T-helper 1 cell treated with Interleukin-12 subunit alpha and Interleukin-12 subunit beta and Interleukin-4 antibody, amounts not matched to agents 30 μg/mL and 1 μg/mL, for 36 hours (primary cell): ENCODE results near the gene NPM3.

Experiments used
- H3K27ac Mint-ChIP-seq: one replicate; pipeline ENCODE4 v1.8.0; 2021; ENCODE audit warnings: mild to moderate bottlenecking, mixed read lengths
- H3K27me3 Mint-ChIP-seq: one replicate; pipeline ENCODE4 v1.8.0; 2021; ENCODE audit warnings: low read depth, mixed read lengths
- H3K36me3 Mint-ChIP-seq: one replicate; pipeline ENCODE4 v1.8.0; 2021; ENCODE audit warnings: low read depth, mixed read lengths
- H3K4me1 Mint-ChIP-seq: one replicate; pipeline ENCODE4 v1.8.0; 2021; ENCODE audit warnings: low read depth, mixed read lengths
- H3K4me3 Mint-ChIP-seq: one replicate; pipeline ENCODE4 v1.8.0; 2021; ENCODE audit warnings: mild to moderate bottlenecking, moderate library complexity, mixed read lengths
- H3K9me3 Mint-ChIP-seq: one replicate; pipeline ENCODE4 v1.8.0; 2021; ENCODE audit warnings: mixed read lengths

Gene NPM3

DNA sequence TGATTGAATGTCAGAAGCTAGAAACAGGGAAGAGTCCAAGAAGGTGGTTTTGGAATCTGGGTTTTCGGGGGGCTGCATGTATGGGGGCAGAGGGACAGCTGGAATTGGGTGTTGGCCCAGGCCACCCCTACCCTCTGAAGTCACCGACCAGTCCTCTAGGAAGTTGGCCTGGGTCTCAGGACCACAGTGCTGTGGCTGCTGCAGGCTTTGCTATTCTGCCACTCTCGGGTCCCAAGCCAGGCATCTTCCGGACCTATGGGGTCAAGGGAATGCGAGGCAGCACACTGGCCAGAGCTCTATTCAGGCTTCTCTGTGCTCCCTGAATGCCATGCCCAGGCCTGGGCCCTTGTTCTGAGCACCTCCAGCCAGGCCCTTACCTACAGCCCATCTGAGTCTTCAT, 20.5 kb downstream of the NPM3 start:
- H3K36me3 Mint-ChIP-seq = no peaks in the 10 kb centered on the region
- peaks cover 27% of the 10 kb centered on the region for H3K27me3 Mint-ChIP-seq
- H3K4me1 Mint-ChIP-seq = no peaks in the 10 kb centered on the region
- no peaks in the 10 kb centered on the region for H3K9me3 Mint-ChIP-seq
- no peak overlapping the region for H3K27ac Mint-ChIP-seq
- no peak overlapping the region for H3K4me3 Mint-ChIP-seq

DNA sequence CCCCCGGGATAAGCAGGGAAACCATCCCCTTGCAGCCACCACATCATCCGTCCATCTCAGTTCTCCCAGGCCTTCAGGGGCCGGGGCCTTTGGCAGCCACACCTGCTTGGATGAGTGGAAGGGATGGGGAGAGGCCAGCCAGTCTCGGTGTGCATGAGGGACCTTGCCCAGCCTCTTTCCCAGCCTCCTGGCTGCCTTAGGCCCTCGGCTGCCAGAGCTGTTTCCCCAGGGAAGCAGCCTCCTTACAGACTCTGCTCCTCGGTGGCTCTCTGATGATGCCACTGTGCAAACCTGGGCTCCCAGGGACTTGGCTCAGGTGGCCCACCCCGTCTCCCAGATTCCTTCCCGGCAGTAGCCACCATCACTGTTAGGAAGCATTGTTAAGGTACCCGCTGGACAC, 22.0 kb downstream of the NPM3 start:
- Mint-ChIP-seq H3K36me3 (no peaks in the 10 kb centered on the region), H3K4me3 (no peak overlapping the region), H3K27ac (no peak overlapping the region), H3K27me3 (peaks cover 17% of the 10 kb centered on the region), H3K4me1 (no peaks in the 10 kb centered on the region), H3K9me3 (no peaks in the 10 kb centered on the region)

DNA sequence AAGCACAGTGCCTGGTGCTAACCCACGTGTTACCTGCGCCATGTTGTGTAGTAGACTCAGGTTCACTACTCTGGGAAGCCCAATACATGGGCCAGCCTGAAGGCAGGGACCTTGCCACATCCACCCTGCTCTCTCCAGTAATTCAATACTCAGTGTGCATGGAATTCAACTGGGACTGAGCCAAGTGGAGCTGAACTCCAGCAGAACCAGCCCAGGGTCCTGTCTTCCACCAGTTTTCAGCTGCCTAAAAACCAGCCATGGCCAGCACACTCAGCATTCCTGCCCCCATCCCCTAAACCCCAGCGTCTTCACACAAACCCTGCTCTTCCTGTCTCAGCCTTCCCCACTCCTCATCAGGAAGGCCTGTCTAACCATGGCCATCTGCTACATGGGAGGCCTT, 22.7 kb downstream of the NPM3 start:
- H3K9me3 Mint-ChIP-seq = no peaks in the 10 kb centered on the region
- H3K27me3 Mint-ChIP-seq = peaks cover 12% of the 10 kb centered on the region
- H3K36me3 Mint-ChIP-seq = no peaks in the 10 kb centered on the region
- no peak overlapping the region for H3K27ac Mint-ChIP-seq
- H3K4me3 Mint-ChIP-seq = no peak overlapping the region
- H3K4me1 Mint-ChIP-seq = no peaks in the 10 kb centered on the region

DNA sequence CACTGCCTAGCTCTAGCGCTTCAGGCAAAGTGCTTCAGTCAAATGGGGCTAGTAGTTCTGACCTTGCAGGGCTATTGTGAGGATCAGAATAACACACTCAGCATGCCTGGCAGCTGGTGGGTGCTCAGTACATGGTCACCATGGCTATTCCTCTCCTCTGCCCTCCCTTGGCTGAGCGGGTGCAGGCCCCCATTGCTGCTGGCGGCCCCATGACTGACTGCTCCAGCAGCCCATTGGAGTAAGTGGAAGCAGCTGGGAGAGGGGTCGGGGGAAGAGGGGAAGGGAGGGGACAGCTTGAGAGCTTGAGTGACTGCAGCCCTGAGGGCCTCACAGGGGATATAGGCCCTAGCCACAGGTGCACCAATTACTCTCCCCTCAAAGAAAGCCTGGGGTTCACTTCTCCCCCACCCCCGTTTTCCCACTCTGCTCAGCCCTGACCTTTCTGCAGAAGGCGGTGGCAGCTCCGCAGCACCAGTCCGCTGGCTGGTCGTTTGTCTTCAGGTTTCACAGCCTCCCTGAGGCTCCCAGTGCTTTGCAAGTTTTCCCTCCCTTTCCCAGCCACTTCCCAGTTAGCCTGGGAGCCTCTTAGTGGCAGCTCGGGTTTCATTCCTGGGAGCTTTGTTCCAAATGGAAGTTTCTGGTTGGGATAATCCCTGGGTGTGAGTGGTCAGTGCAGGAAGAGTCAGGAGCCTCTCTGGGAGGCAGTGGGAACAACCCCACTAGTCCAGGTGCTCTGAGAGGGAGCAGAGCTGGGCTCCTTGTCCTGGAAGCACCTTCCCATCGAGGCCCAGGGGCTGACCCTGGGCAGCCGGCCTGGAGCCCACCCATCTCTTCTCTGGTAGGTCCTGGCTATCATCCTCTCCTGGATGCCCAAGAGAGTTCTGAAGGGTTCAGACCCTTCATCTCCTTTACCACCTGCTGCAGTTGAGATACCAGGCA, 23.7 kb downstream of the NPM3 start:
- Mint-ChIP-seq H3K27ac (no peak overlapping the region), H3K4me1 (no peaks in the 10 kb centered on the region), H3K4me3 (no peak overlapping the region), H3K36me3 (no peaks in the 10 kb centered on the region), H3K27me3 (peaks cover 5% of the 10 kb centered on the region), H3K9me3 (no peaks in the 10 kb centered on the region)

DNA sequence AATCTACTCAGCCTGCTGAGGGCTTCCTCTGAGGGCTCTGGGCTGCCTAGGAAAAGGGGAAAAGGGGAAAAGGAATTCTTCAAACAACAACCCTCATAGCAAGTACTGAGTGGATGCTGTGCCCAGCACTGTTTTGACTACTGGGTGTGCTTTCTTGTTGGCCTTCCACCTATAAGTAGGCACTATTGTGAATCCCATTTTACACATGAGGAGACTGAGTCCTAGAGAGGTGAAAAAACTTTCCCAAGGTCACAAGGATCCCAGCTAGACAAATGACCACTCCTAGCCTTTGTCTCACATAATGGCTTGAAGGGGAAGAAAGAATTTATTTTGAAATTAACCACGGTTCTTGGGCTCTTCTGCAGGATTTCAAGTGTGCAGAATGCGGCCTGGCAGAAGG, 24.4 kb downstream of the NPM3 start:
- Mint-ChIP-seq H3K4me3 (no peak overlapping the region), H3K27me3 (peaks cover 8% of the 10 kb centered on the region), H3K27ac (no peak overlapping the region), H3K36me3 (no peaks in the 10 kb centered on the region), H3K9me3 (no peaks in the 10 kb centered on the region), H3K4me1 (no peaks in the 10 kb centered on the region)

DNA sequence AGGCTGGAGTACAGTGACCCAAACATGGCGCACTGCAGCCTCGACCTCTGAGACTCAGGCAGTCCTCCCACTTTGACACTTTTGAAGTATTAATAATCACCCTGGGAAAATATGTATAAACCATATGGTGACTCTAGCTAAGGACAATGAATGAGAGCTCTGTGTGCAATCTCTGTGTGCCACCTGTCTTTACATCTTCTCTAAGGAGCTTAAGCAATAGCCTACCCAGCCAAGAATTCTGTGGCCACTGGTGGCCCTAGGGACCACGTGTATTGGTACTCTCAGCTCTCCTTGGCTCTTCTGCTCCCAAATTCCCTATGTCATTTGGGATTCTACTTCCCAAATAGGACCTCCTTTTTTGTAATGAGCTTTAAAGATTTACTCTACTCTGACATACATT, 31.0 kb downstream of the NPM3 start:
- H3K9me3 Mint-ChIP-seq = no peaks in the 10 kb centered on the region
- H3K36me3 Mint-ChIP-seq = no peaks in the 10 kb centered on the region
- no peaks in the 10 kb centered on the region for H3K4me1 Mint-ChIP-seq
- no peak overlapping the region for H3K27ac Mint-ChIP-seq
- H3K4me3 Mint-ChIP-seq = no peak overlapping the region
- H3K27me3 Mint-ChIP-seq = peaks cover 23% of the 10 kb centered on the region

DNA sequence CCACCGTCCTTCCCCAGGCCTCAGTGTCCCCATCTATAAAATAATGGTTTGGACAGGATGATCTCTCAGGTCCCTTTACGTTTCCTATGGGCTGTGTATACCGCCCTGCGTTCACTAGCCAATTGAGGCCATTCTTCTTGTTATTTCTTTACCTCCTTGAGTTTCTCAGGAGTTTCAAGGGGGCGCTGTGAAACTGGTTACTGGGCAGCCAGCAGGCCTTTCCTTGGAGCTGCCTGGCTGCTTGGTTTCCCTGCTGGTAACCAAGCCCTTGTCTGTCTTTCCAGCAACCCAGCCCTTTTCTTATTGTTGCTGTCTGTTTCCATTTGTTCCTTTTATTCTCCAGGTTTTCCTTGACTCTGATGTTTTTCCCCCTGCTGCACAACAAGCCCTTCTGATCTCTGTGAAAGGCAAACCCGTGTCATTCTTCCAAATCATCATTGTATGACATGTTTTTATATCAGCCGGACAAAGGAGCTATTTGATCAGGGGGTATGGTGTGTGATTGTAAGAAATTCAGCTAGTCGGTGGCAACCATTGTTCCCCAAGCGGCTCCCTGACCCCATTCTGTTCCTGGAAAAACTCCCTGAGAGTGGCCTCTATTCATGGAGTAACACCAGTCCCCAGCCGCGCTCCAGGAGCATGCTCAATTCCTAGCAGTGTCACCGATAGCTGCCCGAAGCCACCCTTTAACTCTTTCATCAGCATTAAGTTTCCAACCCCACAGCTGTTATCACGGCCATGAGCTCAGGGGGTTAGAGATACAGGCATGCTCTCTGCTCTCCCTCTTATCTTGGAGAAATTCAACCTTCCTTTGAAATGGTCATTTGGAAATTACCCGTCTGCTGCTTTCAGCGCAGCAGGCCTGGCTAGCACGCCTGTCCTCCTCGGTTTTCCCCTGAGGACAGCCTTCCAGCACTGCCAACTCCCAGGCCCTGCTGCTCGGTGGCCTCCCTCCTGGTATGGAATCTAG, 33.9 kb downstream of the NPM3 start:
- Mint-ChIP-seq H3K36me3 (no peaks in the 10 kb centered on the region), H3K27me3 (peaks cover 31% of the 10 kb centered on the region), H3K27ac (no peak overlapping the region), H3K9me3 (no peaks in the 10 kb centered on the region), H3K4me3 (no peak overlapping the region), H3K4me1 (no peaks in the 10 kb centered on the region)

DNA sequence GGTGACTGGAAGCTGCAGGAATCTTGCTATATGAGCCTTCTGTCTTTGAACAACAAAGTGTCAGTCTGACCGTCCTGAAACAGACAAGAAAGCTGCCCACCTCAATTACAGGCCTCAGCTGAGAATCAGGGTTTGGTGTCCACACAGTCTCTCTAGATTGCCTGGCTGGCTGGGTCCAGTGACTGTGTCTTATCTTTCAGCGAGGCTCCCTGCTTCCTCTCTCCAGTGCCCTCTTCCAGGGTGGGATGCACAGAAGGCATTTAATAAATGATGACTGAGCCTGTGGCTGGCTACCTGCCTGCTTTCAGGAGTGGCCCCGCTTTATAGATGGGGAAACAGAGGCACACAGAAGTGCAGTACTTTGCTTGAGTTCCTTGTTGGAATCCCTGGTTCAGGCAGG, 34.8 kb downstream of the NPM3 start:
- H3K27ac Mint-ChIP-seq = no peak overlapping the region
- H3K36me3 Mint-ChIP-seq = no peaks in the 10 kb centered on the region
- peaks cover 23% of the 10 kb centered on the region for H3K27me3 Mint-ChIP-seq
- H3K4me3 Mint-ChIP-seq = no peak overlapping the region
- no peaks in the 10 kb centered on the region for H3K4me1 Mint-ChIP-seq
- H3K9me3 Mint-ChIP-seq = no peaks in the 10 kb centered on the region

DNA sequence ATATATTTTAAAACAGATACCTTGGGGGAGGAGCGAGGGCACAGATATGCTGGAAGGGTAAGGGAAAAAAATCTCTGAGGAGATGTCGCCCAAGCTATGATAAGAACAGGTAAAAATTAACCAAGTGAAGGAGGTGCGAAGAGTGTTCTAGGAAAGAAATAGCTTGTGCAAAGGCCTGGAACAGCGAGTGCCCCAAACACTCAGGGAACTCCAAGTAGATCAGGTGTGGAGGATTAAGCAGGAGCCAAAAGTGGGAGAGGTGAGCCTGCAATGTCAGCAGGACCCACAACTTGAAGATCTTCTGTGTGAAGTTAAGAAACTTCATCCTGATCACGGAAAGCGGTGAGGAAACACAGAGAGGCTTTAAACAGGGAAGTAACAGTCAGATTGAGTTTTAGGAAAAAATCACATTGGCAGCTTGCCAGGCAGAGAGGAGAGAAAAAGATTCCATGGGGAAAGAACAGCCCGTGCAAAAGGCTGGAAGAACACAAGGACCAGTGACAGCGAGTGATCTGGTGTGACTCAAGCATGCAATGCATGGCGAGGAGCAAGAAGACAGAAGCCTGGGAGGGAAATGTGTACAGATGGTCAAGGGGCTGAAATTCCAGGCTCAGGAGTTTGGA, 38.1 kb downstream of the NPM3 start:
- Mint-ChIP-seq H3K36me3 (no peaks in the 10 kb centered on the region), H3K4me3 (no peak overlapping the region), H3K27ac (no peak overlapping the region), H3K27me3 (peaks cover 29% of the 10 kb centered on the region), H3K4me1 (no peaks in the 10 kb centered on the region), H3K9me3 (no peaks in the 10 kb centered on the region)

DNA sequence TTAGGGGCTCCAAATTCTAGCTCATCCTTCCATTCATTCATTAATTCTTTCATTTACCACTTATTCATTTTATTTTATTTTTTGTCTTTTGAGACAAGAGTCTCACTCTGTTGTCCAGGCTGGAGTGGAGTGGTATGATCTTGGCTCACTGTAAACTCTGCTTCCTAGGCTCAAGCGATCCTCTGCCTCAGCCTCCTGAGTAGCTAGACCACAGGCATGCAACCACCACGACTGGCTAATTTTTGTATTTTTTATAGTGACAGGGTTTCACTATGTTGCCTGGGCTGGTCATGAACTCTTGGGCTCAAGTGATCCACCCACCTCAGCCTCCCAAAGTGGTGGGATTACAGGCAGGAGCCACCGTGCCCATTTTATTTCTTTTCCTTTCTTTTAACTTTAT, 39.0 kb downstream of the NPM3 start:
- Mint-ChIP-seq H3K9me3 (no peaks in the 10 kb centered on the region), H3K27me3 (peaks cover 32% of the 10 kb centered on the region), H3K36me3 (no peaks in the 10 kb centered on the region), H3K4me3 (no peak overlapping the region), H3K4me1 (no peaks in the 10 kb centered on the region), H3K27ac (no peak overlapping the region)

DNA sequence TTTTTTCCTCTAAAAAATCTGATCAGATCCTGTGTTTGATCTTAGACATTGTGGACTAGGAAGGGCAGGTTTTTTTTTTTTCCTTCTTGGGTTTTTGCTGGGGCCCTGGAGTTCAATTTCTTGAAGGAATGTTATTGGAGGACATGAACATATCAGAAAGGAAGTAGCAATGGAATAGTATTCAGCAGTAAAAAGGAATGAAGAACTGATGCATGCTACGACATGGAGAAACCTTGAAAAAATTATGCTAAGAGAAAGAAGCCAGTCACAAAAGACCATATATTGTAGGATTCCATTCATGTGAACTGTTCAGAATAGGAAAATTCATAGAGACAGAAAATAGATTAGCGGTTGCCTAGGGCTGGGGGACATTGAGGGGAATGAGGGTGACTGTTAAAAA, 41.3 kb downstream of the NPM3 start:
- H3K27ac Mint-ChIP-seq = no peak overlapping the region
- no peaks in the 10 kb centered on the region for H3K4me1 Mint-ChIP-seq
- H3K4me3 Mint-ChIP-seq = no peak overlapping the region
- no peaks in the 10 kb centered on the region for H3K36me3 Mint-ChIP-seq
- H3K27me3 Mint-ChIP-seq = peaks cover 32% of the 10 kb centered on the region
- no peaks in the 10 kb centered on the region for H3K9me3 Mint-ChIP-seq

DNA sequence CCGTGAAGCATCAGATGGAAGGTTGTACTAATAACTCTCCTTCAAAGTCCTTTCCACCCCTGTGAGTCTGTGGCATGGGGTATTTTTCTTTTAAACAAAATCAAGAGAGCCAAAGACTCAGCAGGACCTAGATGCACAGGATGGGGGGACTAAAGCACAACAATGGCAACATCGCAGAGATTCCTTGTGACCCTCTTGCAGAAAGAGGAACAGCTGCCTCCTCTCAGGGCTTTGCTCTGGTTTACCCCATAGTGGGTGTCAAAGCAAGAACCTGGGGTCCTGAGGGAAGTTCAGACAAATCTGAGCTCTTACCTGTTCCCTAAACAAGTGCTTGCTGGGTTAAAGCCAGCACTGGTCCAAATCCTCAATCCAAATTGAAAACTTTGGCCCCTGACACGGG, 46.6 kb downstream of the NPM3 start:
- H3K9me3 Mint-ChIP-seq = no peaks in the 10 kb centered on the region
- H3K36me3 Mint-ChIP-seq = no peaks in the 10 kb centered on the region
- H3K4me3 Mint-ChIP-seq = no peak overlapping the region
- peaks cover 34% of the 10 kb centered on the region for H3K27me3 Mint-ChIP-seq
- no peak overlapping the region for H3K27ac Mint-ChIP-seq
- H3K4me1 Mint-ChIP-seq = no peaks in the 10 kb centered on the region

DNA sequence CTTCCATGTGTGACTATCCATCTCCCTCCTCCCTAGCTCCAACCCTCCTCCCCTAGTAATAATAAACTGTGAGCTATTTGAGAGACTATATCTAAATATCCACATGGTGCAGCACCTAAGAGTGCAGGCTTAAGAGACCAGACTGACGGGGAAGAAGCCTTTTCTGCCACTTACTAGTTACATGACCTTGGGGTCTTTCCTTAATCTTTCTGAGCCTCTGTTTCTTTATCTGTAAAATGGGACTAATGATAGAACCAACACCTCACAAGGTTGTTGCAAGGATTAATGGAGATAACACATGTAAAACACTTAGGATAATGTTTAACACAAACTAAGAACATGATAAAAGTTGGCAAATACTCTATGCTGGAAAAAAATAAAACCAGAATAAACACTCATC, 51.1 kb downstream of the NPM3 start:
- Mint-ChIP-seq H3K27ac (no peak overlapping the region), H3K9me3 (no peaks in the 10 kb centered on the region), H3K4me1 (no peaks in the 10 kb centered on the region), H3K27me3 (peaks cover 32% of the 10 kb centered on the region), H3K36me3 (no peaks in the 10 kb centered on the region), H3K4me3 (no peak overlapping the region)
